Thyroid gland (tissue), 4 donors: Measurements from ENCODE around the gene MYOG.

Source experiments
- CTCF ChIP-seq, 6 experiments: fragments of 200-600 bp in 3 of 6; fragments of 450-650 bp in 3 of 6; sonication (generic) in 3 of 6; IDR thresholded peaks; one replicate each; pipeline ENCODE4 v1.5.1; 2016 to 2019; ENCODE audit warnings: antibody characterized with exemption in 6 of 6, mild to moderate bottlenecking in 2 of 6, inconsistent platforms in 1 of 6, moderate library complexity in 1 of 6
- POLR2A ChIP-seq, 2 donors: fragments of 450-650 bp; IDR thresholded peaks; one replicate each; pipeline ENCODE4 v1.6.1; 2017; ENCODE audit warnings: antibody characterized with exemption in 2 of 2, mild to moderate bottlenecking in 2 of 2, moderate library complexity in 1 of 2

GRCh38 chr1:203117611-203118575, 32.1 kb upstream of the MYOG start:
- TF ChIP-seq POLR2A (IDR thresholded peaks at IDR 0.05): no peak
- peak; percentile 60 to 92 (median 81) for TF ChIP-seq CTCF (IDR thresholded peaks at IDR 0.05)
